T-helper 1 cell treated with Interleukin-12 subunit alpha and Interleukin-12 subunit beta and Interleukin-4 antibody, amounts not matched to agents 30 ng/mL and 1 ng/mL, for 36 hours (primary cell): ENCODE results near the gene KRT80. TPM values are rescaled to one million over a fixed set of nuclear protein-coding genes. Genes with fewer than 3 reads are reported as not detected.

Experiments
- intact Hi-C: fragments of 100-400 bp; cut with micrococcal nuclease; formaldehyde crosslinking; loops from one replicate; pipeline ENCODE4 v1.15.1; 2024
- total RNA-seq: library from RNA; stranded (reverse); gene quantifications from 2 replicates; pipeline ENCODE4 v1.2.3, GENCODE V29; 2022

KRT80 gene
- total RNA-seq, 1 donor from 2014 or later: not detected

- intact Hi-C loops: no loop called here
These were observed 38.1 kb upstream of the KRT80 start for GRCh38 chr12:52229836-52230343.

- intact Hi-C loops: no loop called here
These were observed 37.1 kb upstream of the KRT80 start for GRCh38 chr12:52228931-52229330.

GRCh38 chr12:52228366-52228765, 36.6 kb upstream of the KRT80 start:
- intact Hi-C loops: no loop called here

- intact Hi-C loops: no loop called here
These were observed 35.9 kb upstream of the KRT80 start for GRCh38 chr12:52227606-52228166.

- intact Hi-C loops: no loop called here
These were observed 34.6 kb upstream of the KRT80 start for GRCh38 chr12:52226446-52226845.

- intact Hi-C loops: no loop called here
These were observed 33.9 kb upstream of the KRT80 start for GRCh38 chr12:52225752-52226151.

- intact Hi-C loops: loop anchor here (5.0 kb wide), 1 partner anchor 38 kb away; no protein-coding TSS in a partner anchor
These were observed 32.3 kb upstream of the KRT80 start for GRCh38 chr12:52224151-52224550.

GRCh38 chr12:52223406-52224039, 31.7 kb upstream of the KRT80 start:
- intact Hi-C loops: loop anchor here (2.0 to 5.0 kb wide), 2 partner anchors 21 to 39 kb away; no protein-coding TSS in a partner anchor

- intact Hi-C loops: loop anchor here (1.0 to 5.0 kb wide), 4 partner anchors 22 to 105 kb away; no protein-coding TSS in a partner anchor
These were observed 30.9 kb upstream of the KRT80 start for GRCh38 chr12:52222692-52223091.

GRCh38 chr12:52221912-52222457, 30.2 kb upstream of the KRT80 start:
- intact Hi-C loops: loop anchor here (1.0 to 5.0 kb wide), 4 partner anchors 23 to 105 kb away; no protein-coding TSS in a partner anchor

GRCh38 chr12:52221070-52221781, 29.4 kb upstream of the KRT80 start:
- intact Hi-C loops: loop anchor here (5.0 kb wide), 1 partner anchor 41 kb away; no protein-coding TSS in a partner anchor

GRCh38 chr12:52220477-52220876, 28.7 kb upstream of the KRT80 start:
- intact Hi-C loops: loop anchor here (5.0 kb wide), 1 partner anchor 42 kb away; no protein-coding TSS in a partner anchor

GRCh38 chr12:52218001-52218400, 26.2 kb upstream of the KRT80 start:
- intact Hi-C loops: no loop called here

- intact Hi-C loops: no loop called here
These were observed 25.4 kb upstream of the KRT80 start for GRCh38 chr12:52217223-52217622.

GRCh38 chr12:52216807-52217206, 25.0 kb upstream of the KRT80 start:
- intact Hi-C loops: no loop called here

GRCh38 chr12:52216100-52216499, 24.3 kb upstream of the KRT80 start:
- intact Hi-C loops: no loop called here

GRCh38 chr12:52215587-52216031, 23.8 kb upstream of the KRT80 start:
- intact Hi-C loops: no loop called here

GRCh38 chr12:52214421-52214802, 22.6 kb upstream of the KRT80 start:
- intact Hi-C loops: no loop called here

- intact Hi-C loops: loop anchor here (2.0 kb wide), 1 partner anchor 57 kb away; no protein-coding TSS in a partner anchor
These were observed 22.0 kb upstream of the KRT80 start for GRCh38 chr12:52213564-52214420.
